Measurements from ENCODE around the gene USP36.

DNA sequence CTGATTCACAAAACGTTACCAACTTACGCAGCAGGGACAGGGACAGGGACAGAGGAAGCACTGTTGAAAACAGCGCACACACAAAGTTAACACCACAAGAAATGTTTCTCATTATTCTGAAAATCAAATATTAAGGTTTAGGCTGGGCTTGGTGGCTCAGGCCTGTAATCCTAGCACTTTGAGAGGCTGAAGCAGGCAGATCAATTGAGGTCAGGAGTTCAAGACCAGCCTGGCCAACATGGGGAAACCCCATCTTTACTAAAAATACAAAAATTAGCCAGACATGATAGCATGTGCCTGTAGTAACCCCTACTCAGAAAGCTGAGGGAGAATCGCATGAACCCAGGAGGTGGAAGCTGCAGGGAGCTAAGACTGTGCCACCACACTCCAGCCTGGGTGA, 62.7 kb downstream of the USP36 start:
- TF ChIP-seq EZH2 (optimal IDR thresholded peaks at IDR 0.05; ENCODE audit: low read depth, low read length), result no peak
- TF ChIP-seq, protein P1, sequence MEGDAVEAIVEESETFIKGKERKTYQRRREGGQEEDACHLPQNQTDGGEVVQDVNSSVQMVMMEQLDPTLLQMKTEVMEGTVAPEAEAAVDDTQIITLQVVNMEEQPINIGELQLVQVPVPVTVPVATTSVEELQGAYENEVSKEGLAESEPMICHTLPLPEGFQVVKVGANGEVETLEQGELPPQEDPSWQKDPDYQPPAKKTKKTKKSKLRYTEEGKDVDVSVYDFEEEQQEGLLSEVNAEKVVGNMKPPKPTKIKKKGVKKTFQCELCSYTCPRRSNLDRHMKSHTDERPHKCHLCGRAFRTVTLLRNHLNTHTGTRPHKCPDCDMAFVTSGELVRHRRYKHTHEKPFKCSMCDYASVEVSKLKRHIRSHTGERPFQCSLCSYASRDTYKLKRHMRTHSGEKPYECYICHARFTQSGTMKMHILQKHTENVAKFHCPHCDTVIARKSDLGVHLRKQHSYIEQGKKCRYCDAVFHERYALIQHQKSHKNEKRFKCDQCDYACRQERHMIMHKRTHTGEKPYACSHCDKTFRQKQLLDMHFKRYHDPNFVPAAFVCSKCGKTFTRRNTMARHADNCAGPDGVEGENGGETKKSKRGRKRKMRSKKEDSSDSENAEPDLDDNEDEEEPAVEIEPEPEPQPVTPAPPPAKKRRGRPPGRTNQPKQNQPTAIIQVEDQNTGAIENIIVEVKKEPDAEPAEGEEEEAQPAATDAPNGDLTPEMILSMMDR (IDR thresholded peaks at IDR 0.05; ENCODE audit: low read length), result no peak
